ENCODE results near the gene SORBS1.

DNA sequence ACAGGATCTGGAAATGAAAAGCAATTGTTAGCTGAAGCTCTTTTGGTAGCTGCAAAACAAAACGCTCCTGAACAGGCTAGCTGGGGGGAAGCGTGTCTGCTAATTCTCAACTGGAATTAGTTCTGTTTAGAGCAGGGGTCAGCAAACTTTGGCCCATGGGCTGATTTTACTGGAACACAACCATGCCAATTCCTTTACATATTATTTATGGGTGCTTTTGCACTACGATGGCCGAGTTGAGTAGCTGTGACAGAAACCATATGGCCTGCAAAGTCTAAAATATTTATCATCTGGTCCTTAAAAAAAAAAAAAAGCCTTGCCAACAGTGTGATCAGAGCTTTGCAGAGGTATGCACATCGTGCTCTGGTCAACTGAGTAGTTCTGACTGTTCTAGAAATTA, 162.0 kb downstream of the SORBS1 start:
- TF ChIP-seq CTCF (IDR thresholded peaks at IDR 0.05) (no peak), POLR2A (IDR thresholded peaks at IDR 0.05) (no peak)

Measured in suprapubic skin (tissue), 3 donors.